HCT116 (cell line): Measurements from ENCODE around the gene CBX4. TPM values are rescaled to one million over a fixed set of nuclear protein-coding genes. Genes with fewer than 3 reads are reported as not detected.

Experiments used
- ATAC-seq: fragments of 200-7000 bp; cut with Tn5 transposase; 2 replicates; pipeline ENCODE4 v1.9.1; 2020; ENCODE audit warnings: mild to moderate bottlenecking, moderate library complexity
- BruUV-seq: library from RNA; stranded (reverse); fragments of 400-500 nt; replicated peaks from 2 replicates; lab custom pipeline; 2021; lab: Mats Ljungman, UMichigan
- CTCF ChIA-PET: fragments of 300-600 bp; sonication (Branson Sonifier 250); formaldehyde crosslinking; loops from one replicate; lab custom pipeline; 2021; ENCODE audit warnings: antibody characterized with exemption; lab: Charles Lee
- POLR2A ChIA-PET: fragments of 300-600, 350-600 bp; sonication (Branson Sonifier 250); formaldehyde crosslinking; loops from one replicate; lab custom pipeline; 2021; ENCODE audit warnings: antibody characterized with exemption; lab: Charles Lee
- RAD21 ChIA-PET, 2 experiments: fragments of 300-600 bp; sonication (Branson Sonifier 250); formaldehyde crosslinking; loops; one replicate each; lab custom pipeline; 2023; ENCODE audit warnings: low total read pairs in 2 of 2; ENCODE audit not compliant: uncharacterized antibody in 2 of 2, unreplicated experiment in 2 of 2, low non-redundant PET in 1 of 2; lab: Charles Lee
- DNase-seq: peaks from one replicate; pipeline ENCODE4 v3.0.0-alpha.2; 2010; ENCODE audit warnings: low read depth, low spot score
- H2AFZ ChIP-seq: fragments of 200-600 bp; shearing (Covaris generic), sonication (generic); 2 replicates; pipeline ENCODE4 v1.6.1; 2017; ENCODE audit warnings: low read depth, mixed run types, mixed read lengths, antibody characterized with exemption, low read length; ENCODE audit not compliant: poor library complexity, severe bottlenecking
- H3K27ac ChIP-seq: 2 replicates; pipeline ENCODE4 v1.5.1; 2012; ENCODE audit warnings: low read depth, low read length
- H3K27me3 ChIP-seq: fragments of 200-600 bp; sonication (generic); 2 replicates; pipeline ENCODE4 v1.6.1; 2016; ENCODE audit warnings: mixed run types, low read length, mixed read lengths; ENCODE audit not compliant: insufficient read depth
- H3K36me3 ChIP-seq, 2 experiments: fragments of 200-500 bp in 1 of 2; fragments of 200-600 bp in 1 of 2; sonication (Bioruptor generic) in 1 of 2; sonication (generic) in 1 of 2; 2 replicates each; pipeline versions ENCODE4 v1.5.1 to v1.6.1; 2014 to 2016; ENCODE audit warnings: low read length in 2 of 2, inconsistent platforms in 1 of 2, mixed read lengths in 1 of 2, mixed run types in 1 of 2; ENCODE audit not compliant: insufficient read depth in 2 of 2, control insufficient read depth in 1 of 2
- H3K4me1 ChIP-seq, 2 experiments: fragments of 200-600 bp in 1 of 2; sonication (generic) in 1 of 2; 2 replicates each; pipeline versions ENCODE4 v1.5.1 to v1.6.1; 2012 to 2017; ENCODE audit warnings: low read length in 2 of 2, inconsistent platforms in 1 of 2, mild to moderate bottlenecking in 1 of 2, mixed read lengths in 1 of 2, mixed run types in 1 of 2, moderate library complexity in 1 of 2; ENCODE audit not compliant: insufficient read depth in 2 of 2, control insufficient read depth in 1 of 2
- H3K4me2 ChIP-seq: fragments of 200-600 bp; sonication (generic); 2 replicates; pipeline ENCODE4 v1.6.1; 2017; ENCODE audit warnings: mixed run types, low read length, mixed read lengths
- H3K4me3 ChIP-seq, 2 experiments: fragments of 200-600 bp in 1 of 2; sonication (generic) in 1 of 2; replicated peaks in 1 of 2; 2 replicates each; pipeline ENCODE4 v1.5.1; 2011 to 2016; ENCODE audit warnings: low read length in 2 of 2, control low read depth in 1 of 2, low read depth in 1 of 2, mild to moderate bottlenecking in 1 of 2, mixed read lengths in 1 of 2, mixed run types in 1 of 2
- H3K79me2 ChIP-seq: fragments of 200-600 bp; sonication (generic); 2 replicates; pipeline ENCODE4 v1.6.1; 2017; ENCODE audit warnings: mild to moderate bottlenecking, mixed run types, low read length, moderate library complexity, mixed read lengths; ENCODE audit not compliant: insufficient read depth
- H3K9ac ChIP-seq: fragments of 200-600 bp; sonication (generic); 2 replicates; pipeline ENCODE4 v1.6.1; 2016; ENCODE audit warnings: low read length, mixed read lengths
- H3K9me2 ChIP-seq: fragments of 200-600 bp; sonication (generic), shearing (Covaris generic); 2 replicates; pipeline ENCODE4 v1.6.1; 2017; ENCODE audit warnings: mixed run types, mild to moderate bottlenecking, moderate library complexity; ENCODE audit not compliant: insufficient read depth
- H3K9me3 ChIP-seq, 2 experiments: fragments of 200-500 bp in 1 of 2; fragments of 200-600 bp in 1 of 2; sonication (Bioruptor generic) in 1 of 2; sonication (generic) in 1 of 2; 2 replicates each; pipeline ENCODE4 v1.6.1; 2014 to 2017; ENCODE audit warnings: low read length in 2 of 2, mixed read lengths in 2 of 2, inconsistent platforms in 1 of 2, low read depth in 1 of 2, mild to moderate bottlenecking in 1 of 2, mixed run types in 1 of 2, moderate library complexity in 1 of 2; ENCODE audit not compliant: control insufficient read depth in 1 of 2, insufficient read depth in 1 of 2
- H4K20me1 ChIP-seq: fragments of 200-600 bp; sonication (generic), shearing (Covaris generic); 2 replicates; pipeline ENCODE4 v1.6.1; 2017; ENCODE audit warnings: mixed run types, mild to moderate bottlenecking, moderate library complexity; ENCODE audit not compliant: insufficient read depth
- ATF3 ChIP-seq: IDR thresholded peaks from 2 replicates; pipeline ENCODE4 v1.6.1; 2012
- CEBPB ChIP-seq: IDR thresholded peaks from 2 replicates; pipeline ENCODE4 v1.6.1; 2012; ENCODE audit warnings: low read depth
- EGR1 ChIP-seq: IDR thresholded peaks from 2 replicates; pipeline ENCODE4 v1.6.1; 2012; ENCODE audit warnings: low read depth
- ELF1 ChIP-seq: IDR thresholded peaks from 2 replicates; pipeline ENCODE4 v1.6.1; 2012; ENCODE audit warnings: low read depth, borderline replicate concordance
- EZH2phosphoT487 ChIP-seq: fragments of 200-600 bp; IDR thresholded peaks from 2 replicates; pipeline ENCODE4 v1.6.1; 2018; ENCODE audit warnings: antibody characterized with exemption, borderline replicate concordance
- FOSL1 ChIP-seq: IDR thresholded peaks from 2 replicates; pipeline ENCODE4 v1.6.1; 2012; ENCODE audit warnings: low read depth
- JUND ChIP-seq: IDR thresholded peaks from 2 replicates; pipeline ENCODE4 v1.6.1; 2012
- MAX ChIP-seq: IDR thresholded peaks from 2 replicates; pipeline ENCODE4 v1.6.1; 2012
- POLR2A ChIP-seq: IDR thresholded peaks from 2 replicates; pipeline ENCODE4 v1.7.0; 2011; ENCODE audit warnings: borderline replicate concordance; ENCODE audit not compliant: insufficient read depth, insufficient read length; ENCODE audit errors: extremely low read depth
- SIN3A ChIP-seq: IDR thresholded peaks from 2 replicates; pipeline ENCODE4 v1.6.1; 2012; ENCODE audit warnings: low read depth
- SP1 ChIP-seq: IDR thresholded peaks from 2 replicates; pipeline ENCODE4 v1.6.1; 2012; ENCODE audit warnings: low read depth
- SRF ChIP-seq: IDR thresholded peaks from 2 replicates; pipeline ENCODE4 v1.6.1; 2012; ENCODE audit warnings: low read depth
- TCF7L2 ChIP-seq: IDR thresholded peaks from 2 replicates; pipeline ENCODE4 v1.7.0; 2011; ENCODE audit warnings: borderline replicate concordance, inconsistent platforms; ENCODE audit not compliant: insufficient read depth, insufficient read length; ENCODE audit errors: extremely low read depth
- YY1 ChIP-seq: IDR thresholded peaks from 2 replicates; pipeline ENCODE4 v1.6.1; 2011; ENCODE audit warnings: low read length, low read depth, moderate library complexity, mild to moderate bottlenecking; ENCODE audit not compliant: insufficient replicate concordance; ENCODE audit errors: extremely low read depth
- intact Hi-C: fragments of 100-400 bp; cut with micrococcal nuclease; formaldehyde crosslinking; loops from 2 replicates; pipeline ENCODE4 v1.10.0; 2022
- total RNA-seq: library from RNA; stranded (reverse); gene quantifications from one replicate; pipeline ENCODE4 v1.2.1, GENCODE V29; 2021; ENCODE audit not compliant: unreplicated experiment

CBX4 gene
- total RNA-seq, 1 experiment from 2014 or later, result 60.9 TPM

- no peaks in the 10 kb centered on the region for H3K36me3 ChIP-seq
- ATAC-seq, result no peak
- H3K27ac ChIP-seq, result no peak overlapping the region
- DNase-seq, result no peak
- no peak overlapping the region for H3K9ac ChIP-seq
- no peaks in the 10 kb centered on the region for H4K20me1 ChIP-seq
- POLR2A ChIA-PET, result interaction anchor here (1.4 kb wide), 1 partner anchor 9 kb away, joined by 5 read pairs; the partner anchor contains the start of gene CBX8
- H3K4me2 ChIP-seq, result no peak overlapping the region
- no peaks in the 10 kb centered on the region for H3K79me2 ChIP-seq
- TF ChIP-seq SIN3A, result no peak
- TF ChIP-seq CEBPB, result no peak
- TF ChIP-seq ELF1, result no peak
- no peak for TF ChIP-seq POLR2A
- TF ChIP-seq YY1, result no peak
- no peak for TF ChIP-seq JUND
- no peak for TF ChIP-seq EZH2phosphoT487
- no peak for TF ChIP-seq EGR1
- TF ChIP-seq ATF3, result no peak
- no peak for TF ChIP-seq SRF
- TF ChIP-seq MAX, result no peak
- TF ChIP-seq TCF7L2, result no peak
- no peak for TF ChIP-seq FOSL1
- TF ChIP-seq SP1, result no peak
- TF ChIP-seq, all 23 proteins: peak for 0
- BruUV-seq, result no TSS peak
- Histone ChIP-seq H3K4me3 (no peak overlapping the region), H2AFZ (no peak overlapping the region), H3K9me2 (no peaks in the 10 kb centered on the region), H3K9me3 (no peaks in the 10 kb centered on the region), H3K4me1 (peaks cover 26 to 48% of the 10 kb centered on the region in 2 experiments), H3K27me3 (peaks cover 6% of the 10 kb centered on the region; the same call in 1 of the 2 replicates)
- ChIA-PET RAD21 (no interaction called here), CTCF (interaction anchor here (1.4 kb wide), 1 partner anchor 39 kb away, joined by 3 read pairs; no protein-coding TSS in a partner anchor)
- intact Hi-C loops, result loop anchor here (5.0 kb wide), 1 partner anchor 111 kb away; no protein-coding TSS in a partner anchor
These were observed 32.8 kb downstream of the CBX4 start for GRCh38 chr17:79806446-79806760.
